Endothelial cell of umbilical vein (primary cell): ENCODE data around the gene MRPS5. TPM values are rescaled to one million over a fixed set of nuclear protein-coding genes. Genes with fewer than 3 reads are reported as not detected.

Source experiments
- BruUV-seq: library from RNA; stranded (reverse); fragments of 400-500 nt; replicated peaks from 2 replicates; lab custom pipeline; 2021; lab: Mats Ljungman, UMichigan
- CTCF ChIA-PET: fragments of 300-600, 350-600 bp; sonication (Branson Sonifier 250); formaldehyde crosslinking; loops from one replicate; lab custom pipeline; 2021; ENCODE audit warnings: antibody characterized with exemption, inconsistent platforms; lab: Charles Lee
- POLR2A ChIA-PET: fragments of 300-600, 350-600 bp; sonication (Branson Sonifier 250); formaldehyde crosslinking; loops from one replicate; lab custom pipeline; 2021; ENCODE audit warnings: antibody characterized with exemption, inconsistent platforms; lab: Charles Lee
- DNase-seq: peaks from one replicate; pipeline ENCODE4 v3.0.0-alpha.2; 2011; ENCODE audit warnings: low read depth, low spot score
- FAIRE-seq: peaks from 2 replicates; lab custom pipeline; 2011; peaks lifted over from hg19 to GRCh38; lab: Jason Lieb, UNC
- H2AFZ ChIP-seq: 2 replicates; pipeline ENCODE4 v1.6.0; 2012; ENCODE audit warnings: low read depth, low read length, control low read depth, inconsistent platforms
- H3K27ac ChIP-seq: 2 replicates; pipeline ENCODE4 v1.5.1; 2011; ENCODE audit warnings: low read depth, mild to moderate bottlenecking, control low read depth, low read length, moderate library complexity; ENCODE audit not compliant: insufficient read depth
- H3K27me3 ChIP-seq, 2 experiments: 2 replicates each; pipeline versions ENCODE4 v1.6.0 to v1.6.1; 2011; ENCODE audit warnings: low read length in 2 of 2, mixed read lengths in 1 of 2; ENCODE audit not compliant: control insufficient read depth in 2 of 2, insufficient read depth in 2 of 2
- H3K36me3 ChIP-seq, 2 experiments: 2 replicates in 1 of 2; 3 replicates in 1 of 2; pipeline ENCODE4 v1.5.1; 2011; ENCODE audit warnings: low read length in 2 of 2, mild to moderate bottlenecking in 1 of 2, moderate library complexity in 1 of 2; ENCODE audit not compliant: control insufficient read depth in 2 of 2, insufficient read depth in 2 of 2; ENCODE audit errors: extremely low read depth in 1 of 2
- H3K4me1 ChIP-seq: 3 replicates; pipeline ENCODE4 v1.5.1; 2011; ENCODE audit warnings: mild to moderate bottlenecking, low read length; ENCODE audit not compliant: control insufficient read depth, insufficient read depth; ENCODE audit errors: extremely low read depth
- H3K4me2 ChIP-seq: 2 replicates; pipeline ENCODE4 v1.6.1; 2011; ENCODE audit warnings: low read length, control low read depth, mixed read lengths; ENCODE audit not compliant: insufficient read depth
- H3K4me3 ChIP-seq, 3 experiments: fragments of 200-600 bp in 1 of 3; sonication (generic), shearing (Covaris generic) in 1 of 3; replicated peaks in 1 of 3; 2 replicates each; pipeline ENCODE4 v1.5.1; 2011 to 2016; ENCODE audit warnings: control low read depth in 3 of 3, low read length in 3 of 3, mild to moderate bottlenecking in 2 of 3, inconsistent platforms in 1 of 3, low read depth in 1 of 3, moderate library complexity in 1 of 3; ENCODE audit not compliant: insufficient read depth in 1 of 3
- H3K79me2 ChIP-seq: 2 replicates; pipeline ENCODE4 v1.6.0; 2012; ENCODE audit warnings: low read length, inconsistent platforms; ENCODE audit not compliant: control insufficient read depth, insufficient read depth
- H3K9ac ChIP-seq: replicated peaks from 2 replicates; pipeline ENCODE3; 2011; ENCODE audit warnings: low read length, control low read depth; ENCODE audit not compliant: insufficient read depth; ENCODE audit errors: extremely low read depth
- H3K9me1 ChIP-seq: replicated peaks from 3 replicates; pipeline ENCODE4 v1.6.0; 2011; ENCODE audit warnings: mild to moderate bottlenecking, low read length; ENCODE audit not compliant: control insufficient read depth, insufficient read depth; ENCODE audit errors: extremely low read depth
- H3K9me3 ChIP-seq: replicated peaks from 2 replicates; pipeline ENCODE4 v1.5.1; 2012; ENCODE audit warnings: low read length, inconsistent platforms; ENCODE audit not compliant: control insufficient read depth, insufficient read depth
- H4K20me1 ChIP-seq: replicated peaks from 2 replicates; pipeline ENCODE3; 2011; ENCODE audit warnings: mild to moderate bottlenecking, low read length; ENCODE audit not compliant: control insufficient read depth, insufficient read depth; ENCODE audit errors: extremely low read depth
- CTCF ChIP-seq, 2 donors: IDR thresholded peaks; 1 replicate in 1 of 2; 2 replicates in 1 of 2; pipeline ENCODE4 v1.5.1; 2011; ENCODE audit warnings: low read length in 2 of 2, mild to moderate bottlenecking in 2 of 2, moderate library complexity in 2 of 2, control low read depth in 1 of 2, inconsistent platforms in 1 of 2, low read depth in 1 of 2; ENCODE audit not compliant: insufficient read depth in 1 of 2; ENCODE audit errors: extremely low read depth in 1 of 2
- EZH2 ChIP-seq: IDR thresholded peaks from 2 replicates; pipeline ENCODE4 v1.6.1; 2012; ENCODE audit warnings: borderline replicate concordance, low read depth, mild to moderate bottlenecking, moderate library complexity, low read length, inconsistent platforms; ENCODE audit not compliant: severe bottlenecking
- FOS ChIP-seq: IDR thresholded peaks from 2 replicates; pipeline ENCODE4 v1.6.1; 2011; ENCODE audit warnings: mild to moderate bottlenecking, low read length, moderate library complexity, borderline replicate concordance; ENCODE audit not compliant: insufficient read depth
- GATA2 ChIP-seq: IDR thresholded peaks from 2 replicates; pipeline ENCODE4 v1.7.0; 2011; ENCODE audit warnings: low read depth, mild to moderate bottlenecking, moderate library complexity, mixed read lengths, low read length; ENCODE audit not compliant: insufficient read length, insufficient read depth
- JUN ChIP-seq: IDR thresholded peaks from 2 replicates; pipeline ENCODE4 v1.6.1; 2011; ENCODE audit warnings: borderline replicate concordance, low read depth; ENCODE audit not compliant: insufficient read length, insufficient read depth
- MYC ChIP-seq: IDR thresholded peaks from one replicate; pipeline ENCODE4 v1.6.1; 2011; ENCODE audit warnings: mild to moderate bottlenecking, low read depth, low read length
- POLR2A ChIP-seq: IDR thresholded peaks from 2 replicates; pipeline ENCODE4 v1.6.1; 2012; ENCODE audit warnings: low read depth, mild to moderate bottlenecking, control low read depth, low read length
- POLR2AphosphoS5 ChIP-seq: IDR thresholded peaks from 2 replicates; pipeline ENCODE4 v1.6.1; 2012; ENCODE audit warnings: low read depth, mild to moderate bottlenecking, control low read depth, low read length, moderate library complexity; ENCODE audit not compliant: insufficient read depth
- dilution Hi-C: fragments of 300-500 bp; cut with MboI; formaldehyde crosslinking; loops from one replicate; pipeline ENCODE4 v1.15.0; 2019; ENCODE audit warnings: low sequenced_read_pairs; ENCODE audit not compliant: extremely low pct_ligation_motif_present
- intact Hi-C: fragments of 100-400 bp; cut with micrococcal nuclease; formaldehyde crosslinking; loops from one replicate; pipeline ENCODE4 v1.10.0; 2022
- polyA plus RNA-seq, 4 experiments: library from polyadenylated mRNA; depleted of rRNA in 3 of 4; stranded (reverse) in 3 of 4; unstranded in 1 of 4; fragments of >200 nt; gene quantifications; 2 replicates each; pipeline versions ENCODE4 v1.2.1 to v1.2.3, GENCODE V29; 2011 to 2012; ENCODE audit warnings: missing spikeins in 1 of 4
- total RNA-seq: library from RNA; stranded (reverse); gene quantifications from 2 replicates; pipeline ENCODE4 v1.2.3, GENCODE V29; 2021
- TF ChIP-seq, protein P1 (sequence below): IDR thresholded peaks from 2 replicates; pipeline ENCODE4 v1.6.1; 2011; ENCODE audit not compliant: insufficient read depth, insufficient read length

MRPS5 gene
- total and polyA plus RNA-seq, 2 donors (not counting 3 experiments of a cell fraction or from before 2014, with no cell fraction given), result 50.5 to 62.8 TPM

DNA sequence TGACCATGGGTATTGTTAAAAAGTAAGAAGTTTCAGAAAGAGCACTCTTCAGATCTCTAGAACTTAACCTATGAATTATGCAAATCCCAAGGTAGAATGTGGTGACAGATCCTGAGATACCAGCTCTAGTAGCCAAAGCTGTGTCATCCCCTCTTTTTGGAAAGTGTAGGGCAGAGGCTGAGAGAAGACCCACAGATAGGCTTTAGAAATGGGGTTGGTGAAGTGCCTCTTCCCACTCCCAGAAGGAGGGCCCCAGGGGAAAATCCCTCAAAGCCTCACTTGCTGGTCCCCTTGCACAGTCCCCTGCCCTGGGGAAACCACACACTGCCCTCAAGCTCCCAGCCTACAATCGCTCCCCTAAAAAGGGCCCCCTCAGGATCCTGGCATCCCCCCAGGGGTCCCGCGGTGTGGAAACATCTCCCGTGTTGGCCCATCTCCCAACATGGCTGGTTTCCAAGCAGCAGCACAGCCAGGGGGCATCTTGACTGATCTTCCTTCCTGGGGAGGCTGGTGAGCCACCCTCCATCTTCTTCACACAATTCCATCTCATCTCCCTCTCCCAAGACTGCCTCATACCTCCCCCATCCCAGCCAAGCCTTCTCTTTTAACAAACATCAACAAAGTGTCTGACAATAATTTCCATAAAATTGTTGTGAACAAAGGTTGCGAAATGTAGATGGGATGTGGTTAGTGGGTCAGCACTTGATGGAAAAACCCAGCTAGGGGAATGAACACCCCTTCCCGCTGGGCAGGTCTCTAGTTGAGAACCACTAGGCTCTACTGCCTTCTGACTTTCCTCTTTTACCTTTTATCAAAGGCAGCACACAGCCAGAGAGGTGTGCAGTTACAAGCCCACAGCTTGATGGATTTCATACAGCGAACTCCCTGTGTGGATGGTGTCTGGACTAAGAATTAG, 71.0 kb downstream of the MRPS5 start:
- Histone ChIP-seq H4K20me1 (no peaks in the 10 kb centered on the region), H3K27ac (no peak overlapping the region), H3K79me2 (no peaks in the 10 kb centered on the region), H3K4me2 (no peak overlapping the region), H3K4me3 (no peak overlapping the region), H2AFZ (no peak overlapping the region), H3K4me1 (no peaks in the 10 kb centered on the region), H3K9me1 (no peaks in the 10 kb centered on the region), H3K36me3 (no peaks in the 10 kb centered on the region), H3K27me3 (no peaks in the 10 kb centered on the region), H3K9ac (no peak overlapping the region), H3K9me3 (no peaks in the 10 kb centered on the region)
- ChIA-PET CTCF (no interaction called here), POLR2A (no interaction called here)
- FAIRE-seq, result no peak
- intact Hi-C loops (no loop called here), dilution Hi-C loops (no loop called here)
- no peak for DNase-seq
- no peak for TF ChIP-seq MYC
- TF ChIP-seq, protein P1, sequence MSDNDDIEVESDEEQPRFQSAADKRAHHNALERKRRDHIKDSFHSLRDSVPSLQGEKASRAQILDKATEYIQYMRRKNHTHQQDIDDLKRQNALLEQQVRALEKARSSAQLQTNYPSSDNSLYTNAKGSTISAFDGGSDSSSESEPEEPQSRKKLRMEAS, result no peak
- TF ChIP-seq JUN, result no peak
- TF ChIP-seq GATA2, result no peak
- TF ChIP-seq CTCF (IDR thresholded peaks at IDR 0.05; ENCODE audit: extremely low read depth in 1 of 2, insufficient read depth in 1 of 2, low read depth in 1 of 2, low read length in 2 of 2), result no peak
- no peak for TF ChIP-seq FOS
- no peak for TF ChIP-seq POLR2A
- no peak for TF ChIP-seq EZH2
- no peak for TF ChIP-seq POLR2AphosphoS5
- BruUV-seq, result no TSS peak
